GM21717 (cell line): Measurements from ENCODE around the gene C22orf39.

Source experiments
- ATAC-seq: cut with Tn5 transposase; IDR thresholded peaks from one replicate; pipeline ENCODE4 v1.9.1; 2021; ENCODE audit warnings: mild to moderate bottlenecking, moderate library complexity; ENCODE audit not compliant: unreplicated experiment

Gene C22orf39

GRCh38 chr22:19402642-19403191 lies 44.8 kb downstream of the C22orf39 start:
- ATAC-seq, result no peak

GRCh38 chr22:19401483-19401882 lies 46.0 kb downstream of the C22orf39 start:
- ATAC-seq, result no peak

GRCh38 chr22:19400881-19401280 lies 46.6 kb downstream of the C22orf39 start:
- no peak for ATAC-seq

- ATAC-seq, result no peak
Observed at GRCh38 chr22:19398652-19399051, 48.9 kb downstream of the C22orf39 start.

- ATAC-seq, result no peak
Observed at GRCh38 chr22:19398206-19398605, 49.3 kb downstream of the C22orf39 start.

GRCh38 chr22:19397734-19398104 lies 49.8 kb downstream of the C22orf39 start:
- no peak for ATAC-seq

GRCh38 chr22:19396934-19397733 lies 50.4 kb downstream of the C22orf39 start:
- ATAC-seq, result no peak

GRCh38 chr22:19396561-19396933 lies 51.0 kb downstream of the C22orf39 start:
- ATAC-seq, result no peak

GRCh38 chr22:19395276-19395675 lies 52.2 kb downstream of the C22orf39 start:
- no peak for ATAC-seq

- ATAC-seq, result no peak
Observed at GRCh38 chr22:19394274-19395050, 53.0 kb downstream of the C22orf39 start.

- no peak for ATAC-seq
Observed at GRCh38 chr22:19393704-19394103, 53.8 kb downstream of the C22orf39 start.
